Endometrium (tissue), 2 donors: Measurements from ENCODE around the gene DYSF.

Experiments
- FAIRE-seq: peaks from 2 replicates; lab custom pipeline; 2012; peaks lifted over from hg19 to GRCh38; lab: Jason Lieb, UNC
- donor health status: control.
- donor health status: control.

Gene DYSF

GRCh38 chr2:71603311-71603811 lies 150.0 kb downstream of the DYSF start:
- FAIRE-seq, result no peak

DNA sequence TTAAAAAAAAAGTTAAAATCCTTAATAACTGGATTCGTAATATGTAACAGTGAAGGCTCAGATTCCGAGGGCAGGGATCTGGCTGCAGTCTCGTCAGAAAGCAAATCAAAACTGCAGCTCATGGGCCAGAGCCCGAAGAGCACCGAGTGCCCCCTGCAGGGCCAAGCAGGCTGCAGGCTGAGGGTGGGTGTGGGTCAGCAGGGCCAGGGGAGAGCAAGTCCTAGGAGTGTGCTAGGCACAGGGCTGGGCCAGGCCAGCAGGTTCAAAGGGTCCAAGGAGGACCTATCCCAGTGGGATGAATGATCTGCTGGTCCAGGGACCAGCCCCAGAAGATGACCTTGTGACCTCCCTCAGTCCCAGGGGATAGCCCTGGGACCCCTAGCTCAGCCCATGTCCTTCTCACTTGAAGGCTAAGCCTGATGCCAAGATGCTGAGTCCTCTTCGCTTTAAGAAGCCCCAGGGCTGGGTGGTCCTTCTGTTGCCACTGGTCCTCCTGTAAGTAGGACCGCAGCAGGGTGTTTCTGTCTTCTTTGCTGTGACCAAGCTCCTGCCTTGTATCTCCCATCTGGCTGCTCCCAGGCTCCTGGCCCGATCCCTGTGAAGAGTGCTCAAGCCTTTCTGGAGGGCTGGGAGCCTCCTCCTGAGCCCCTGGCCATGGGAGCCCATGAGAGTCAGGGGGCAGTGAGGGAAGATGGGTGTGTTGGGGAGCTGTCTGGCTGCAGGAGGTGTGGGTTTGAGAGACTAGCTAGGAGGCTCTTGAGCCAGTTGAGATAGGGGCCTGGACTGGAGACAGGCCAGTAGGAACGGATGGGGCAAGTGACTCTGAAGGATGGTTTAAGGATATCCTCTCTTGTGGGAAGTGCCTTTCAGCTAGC lies 150.7 kb downstream of the DYSF start:
- FAIRE-seq, result no peak

- no peak for FAIRE-seq
Observed at GRCh38 chr2:71604726-71605120, 151.4 kb downstream of the DYSF start.

DNA sequence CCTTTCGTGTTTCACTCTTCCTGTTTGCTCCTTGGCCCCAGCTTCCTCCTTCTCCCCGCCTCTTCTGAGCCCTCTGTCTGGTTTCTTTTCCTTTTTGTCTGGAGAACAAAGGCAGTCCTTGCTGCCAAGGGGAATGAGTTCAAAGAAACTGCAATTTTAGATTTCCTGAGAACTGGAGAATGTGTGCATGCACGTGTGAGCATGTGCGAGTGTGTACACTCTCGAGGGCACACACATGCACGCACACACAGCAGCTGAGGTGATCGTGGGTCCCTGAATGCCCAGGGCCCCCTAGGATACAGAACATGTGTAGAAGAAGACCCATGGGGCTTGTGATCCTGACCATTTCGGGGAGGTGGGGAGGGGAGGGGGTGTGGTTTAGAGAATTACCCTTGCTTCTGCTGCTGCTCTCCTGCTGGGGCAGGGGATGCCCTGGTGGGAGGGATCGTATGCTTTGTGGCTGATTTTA lies 151.8 kb downstream of the DYSF start:
- FAIRE-seq, result no peak

DNA sequence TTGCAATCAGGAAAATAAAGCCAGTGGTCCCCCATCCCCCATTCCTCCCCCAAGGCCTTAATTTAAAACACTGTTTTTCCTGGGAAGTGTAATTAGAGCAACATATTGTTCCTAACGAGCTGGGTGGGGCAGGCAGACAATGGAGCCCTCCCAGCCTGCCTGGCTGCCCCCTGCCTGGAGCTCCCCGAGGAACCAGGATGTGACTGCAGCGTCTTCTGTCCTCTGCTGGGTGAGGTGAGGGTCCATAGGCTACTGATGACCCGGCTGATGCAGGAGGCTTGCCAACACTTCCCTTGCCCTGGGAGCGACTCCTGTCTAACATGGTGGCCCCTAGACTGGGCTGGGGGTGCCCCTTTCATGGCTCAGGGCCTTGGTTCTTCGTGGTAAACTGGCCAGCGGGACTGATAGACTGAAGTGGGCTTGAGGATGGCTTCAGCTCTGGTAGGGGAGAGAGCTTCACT lies 152.4 kb downstream of the DYSF start:
- no peak for FAIRE-seq

- no peak for FAIRE-seq
Observed at GRCh38 chr2:71606244-71606643, 152.9 kb downstream of the DYSF start.

- FAIRE-seq, result no peak
Observed at GRCh38 chr2:71607151-71607889, 154.0 kb downstream of the DYSF start.

GRCh38 chr2:71608034-71608433 lies 154.7 kb downstream of the DYSF start:
- FAIRE-seq, result no peak

DNA sequence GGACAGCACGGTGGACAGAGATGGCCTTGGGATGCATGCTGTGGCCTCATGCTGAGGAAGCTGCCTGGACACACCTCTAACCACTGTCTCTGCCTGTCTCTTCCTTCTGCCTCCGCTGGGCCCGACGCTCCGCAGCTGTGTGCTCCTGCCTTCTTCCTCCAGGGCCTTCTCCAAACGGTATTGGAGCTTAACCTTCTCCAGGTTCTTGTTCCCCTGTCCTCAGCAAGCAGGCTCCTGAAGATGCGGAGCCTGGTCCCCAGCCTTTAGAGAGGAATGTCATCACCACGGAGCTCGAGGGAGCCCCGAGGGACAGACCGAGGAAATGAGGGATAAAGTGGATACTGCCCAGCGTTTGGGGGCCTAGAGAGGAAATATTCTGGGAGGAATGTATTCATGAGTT lies 155.1 kb downstream of the DYSF start:
- no peak for FAIRE-seq

- FAIRE-seq, result no peak
Observed at GRCh38 chr2:71609029-71609428, 155.7 kb downstream of the DYSF start.

GRCh38 chr2:71609441-71609840 lies 156.1 kb downstream of the DYSF start:
- no peak for FAIRE-seq

DNA sequence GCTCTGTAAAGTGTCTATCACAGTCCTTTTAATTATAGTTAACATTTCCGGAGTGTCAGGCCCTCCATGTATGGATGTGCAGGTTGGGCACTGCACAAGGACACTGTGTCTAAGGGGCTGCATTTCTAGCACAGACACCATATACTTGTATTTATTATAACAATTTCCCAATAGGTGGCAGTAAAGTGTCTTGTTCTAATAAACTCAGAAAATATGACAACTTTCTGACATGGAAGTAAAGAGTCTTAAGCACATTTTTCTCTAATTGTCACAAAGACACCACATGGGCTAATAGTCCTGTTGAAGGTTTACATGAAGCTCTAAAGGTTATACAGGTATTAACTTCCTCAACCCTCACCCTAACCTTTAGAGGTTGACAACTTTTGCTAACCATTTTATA lies 156.6 kb downstream of the DYSF start:
- no peak for FAIRE-seq

- no peak for FAIRE-seq
Observed at GRCh38 chr2:71610671-71611070, 157.3 kb downstream of the DYSF start.

DNA sequence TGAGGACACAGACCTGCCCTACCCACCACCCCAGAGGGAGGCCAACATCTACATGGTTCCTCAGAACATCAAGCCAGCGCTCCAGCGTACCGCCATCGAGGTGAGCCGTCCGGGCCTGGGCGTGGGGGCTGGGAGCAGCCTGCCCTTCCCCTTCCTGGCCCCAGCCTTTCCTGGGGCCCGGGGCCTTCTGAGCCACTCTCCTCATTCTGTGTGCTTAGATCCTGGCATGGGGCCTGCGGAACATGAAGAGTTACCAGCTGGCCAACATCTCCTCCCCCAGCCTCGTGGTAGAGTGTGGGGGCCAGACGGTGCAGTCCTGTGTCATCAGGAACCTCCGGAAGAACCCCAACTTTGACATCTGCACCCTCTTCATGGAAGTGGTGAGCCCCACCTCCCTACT lies 157.9 kb downstream of the DYSF start:
- no peak for FAIRE-seq

- no peak for FAIRE-seq
Observed at GRCh38 chr2:71611781-71612527, 158.6 kb downstream of the DYSF start.

DNA sequence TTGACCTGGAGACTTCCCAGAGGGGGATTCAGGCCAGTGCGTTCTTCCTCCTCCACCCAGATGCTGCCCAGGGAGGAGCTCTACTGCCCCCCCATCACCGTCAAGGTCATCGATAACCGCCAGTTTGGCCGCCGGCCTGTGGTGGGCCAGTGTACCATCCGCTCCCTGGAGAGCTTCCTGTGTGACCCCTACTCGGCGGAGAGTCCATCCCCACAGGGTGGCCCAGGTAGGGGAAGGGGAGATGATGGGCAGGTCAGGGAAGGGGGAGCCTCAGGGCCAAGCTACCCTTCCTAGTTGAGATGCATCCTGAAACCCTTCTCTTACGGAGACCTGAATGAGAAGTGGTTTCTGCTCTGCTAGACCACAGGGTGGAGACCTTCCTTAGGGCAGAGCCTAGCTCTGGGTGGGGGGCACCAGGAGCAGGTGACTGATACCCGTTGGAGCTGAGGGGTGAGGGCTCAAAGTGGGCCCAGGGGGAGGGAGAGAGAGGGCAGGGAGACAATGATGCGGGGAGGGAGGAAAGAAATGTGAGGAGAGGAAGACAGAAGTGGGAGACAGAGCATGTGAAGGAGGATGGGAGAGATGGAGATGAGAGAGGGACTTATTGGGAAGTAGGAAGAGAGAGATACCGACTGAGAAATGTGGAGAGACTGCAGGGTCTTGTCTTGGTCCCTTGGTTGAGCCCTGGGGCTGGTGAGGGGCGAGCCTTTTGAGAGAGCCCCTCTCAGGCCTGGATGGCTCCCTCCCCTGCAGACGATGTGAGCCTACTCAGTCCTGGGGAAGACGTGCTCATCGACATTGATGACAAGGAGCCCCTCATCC lies 159.4 kb downstream of the DYSF start:
- FAIRE-seq, result no peak

DNA sequence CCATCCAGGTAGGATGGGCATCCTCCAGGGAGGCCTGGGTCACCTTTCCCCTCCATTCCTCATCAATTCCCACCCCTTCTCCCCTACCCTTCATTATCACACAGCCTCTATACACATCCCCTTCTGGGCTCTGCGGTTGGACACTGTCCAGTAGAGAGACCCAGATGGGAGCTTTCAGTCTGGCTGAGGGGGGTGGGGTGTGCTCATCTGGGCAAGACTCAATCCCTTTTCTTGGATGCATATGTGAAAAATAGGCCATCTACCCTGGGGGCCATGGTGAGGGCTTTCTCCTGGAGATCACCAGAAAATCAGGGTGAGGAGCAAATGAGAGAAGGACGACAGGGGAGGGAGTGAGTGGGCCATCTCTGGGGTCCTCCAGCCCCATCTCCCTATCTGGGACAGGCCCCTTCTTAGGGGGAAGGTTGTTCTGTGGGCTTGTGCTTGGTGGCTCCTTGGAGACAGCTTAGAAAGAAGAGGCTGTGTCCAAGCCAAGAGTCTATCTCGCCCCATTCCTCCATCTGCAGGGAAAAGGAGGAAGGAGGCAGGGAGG lies 160.1 kb downstream of the DYSF start:
- FAIRE-seq, result no peak

DNA sequence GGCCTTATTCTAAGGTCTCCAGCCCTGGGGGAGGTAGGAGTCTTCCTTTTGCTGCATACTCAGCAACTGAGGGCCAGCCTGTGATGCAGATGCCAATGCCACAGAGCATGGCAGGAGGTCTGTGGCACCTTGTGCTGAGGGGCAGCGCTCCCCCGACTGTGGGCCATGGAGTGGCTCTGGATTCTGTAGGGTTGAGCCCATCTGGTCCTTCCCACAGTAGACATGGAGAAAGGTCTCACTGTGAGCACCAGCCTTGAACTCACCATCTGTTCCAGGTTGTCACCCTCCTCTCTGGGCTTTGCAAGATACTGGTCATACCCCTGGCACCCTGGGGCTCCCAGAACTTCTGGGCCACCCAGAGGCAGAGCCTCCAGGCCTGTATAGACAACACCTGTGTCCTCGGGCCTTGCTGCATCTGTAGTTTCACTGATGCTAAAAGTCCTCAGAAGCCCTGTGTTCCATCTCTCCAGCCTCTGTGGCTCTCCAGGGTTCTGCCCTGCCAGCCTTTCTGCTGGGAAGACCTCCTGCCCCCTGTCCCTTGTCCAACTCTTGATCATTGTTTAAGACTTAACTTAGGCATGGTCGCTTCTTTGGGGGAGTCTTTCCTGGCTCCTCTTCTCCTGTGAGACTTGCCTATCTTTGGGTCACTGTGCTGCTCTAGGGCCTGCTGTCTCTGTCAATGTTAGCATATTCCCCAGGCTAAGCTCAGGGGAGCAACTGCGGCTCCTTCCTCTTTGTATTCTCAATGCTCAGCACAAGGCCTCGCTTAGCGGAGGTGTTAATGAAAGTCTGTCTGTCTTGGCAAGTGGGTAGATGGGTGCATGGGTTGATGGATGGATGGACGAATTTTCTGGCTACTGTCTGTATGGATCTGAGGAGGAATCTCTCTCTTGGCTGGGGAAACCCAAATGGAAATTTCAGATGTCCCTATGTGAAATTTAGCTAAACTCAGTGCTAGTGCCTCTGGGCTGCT lies 160.9 kb downstream of the DYSF start:
- FAIRE-seq, result no peak

DNA sequence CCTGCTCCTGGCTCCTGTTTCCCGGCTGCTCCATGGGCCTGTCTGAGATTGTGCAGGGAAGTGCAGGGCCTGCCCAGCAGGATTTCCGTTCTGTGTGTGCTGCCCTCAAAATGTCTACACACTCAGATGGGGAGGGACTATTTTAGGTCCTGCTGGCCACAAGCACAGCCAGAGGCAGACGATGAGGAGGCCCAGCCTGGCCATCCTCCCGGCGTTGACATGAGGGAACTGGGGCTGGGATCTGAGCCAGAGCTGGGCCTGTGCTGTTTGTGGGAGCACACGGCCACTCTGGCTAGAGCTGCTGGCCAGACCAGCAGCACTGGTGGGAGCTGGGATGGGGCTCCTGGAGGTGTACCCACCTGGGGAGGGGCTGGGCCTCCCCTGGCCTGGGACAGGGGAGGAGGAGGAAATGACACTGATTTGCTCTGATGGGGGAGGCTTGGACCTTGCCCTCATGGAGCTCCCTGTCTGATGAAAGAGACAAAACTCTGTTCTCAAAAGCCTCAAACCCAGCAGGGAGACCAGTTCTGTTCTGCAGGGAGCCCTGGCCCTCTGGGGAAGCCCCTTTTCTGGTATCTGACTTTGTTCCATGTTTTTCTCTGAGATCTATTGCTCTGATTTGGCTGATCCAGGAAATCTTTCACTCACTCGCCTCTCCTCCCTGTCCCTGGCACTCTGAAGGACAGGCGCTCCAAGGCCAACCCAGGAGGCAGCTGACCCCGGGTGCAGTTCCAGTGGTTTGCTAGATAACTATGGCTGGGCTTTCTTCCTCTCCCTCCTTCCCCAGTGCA lies 161.8 kb downstream of the DYSF start:
- no peak for FAIRE-seq
